Measurements from ENCODE around the gene MYCBPAP.
A peak's percentile ranks its signal among the peaks of the same experiment; 100 is the strongest.

Gene MYCBPAP

GRCh38 chr17:50558581-50558940 is 50.3 kb downstream of the MYCBPAP start:
- H3K4me1 ChIP-seq (ENCODE audit: control insufficient read depth in 1 of 2, insufficient read depth in 1 of 2, low read depth in 1 of 2, low read length in 1 of 2) = peaks cover 17 to 32% of the 10 kb centered on the region in 2 experiments
- no peak overlapping the region for H3K27ac ChIP-seq
- no peak overlapping the region for H3K4me3 ChIP-seq (ENCODE audit: low read depth in 1 of 2, low read length in 1 of 2)
- no peak for TF ChIP-seq CTCF (IDR thresholded peaks at IDR 0.05)
- no peaks in the 10 kb centered on the region for H3K9me3 ChIP-seq
- H3K36me3 ChIP-seq = no peaks in the 10 kb centered on the region
- peaks cover 72% of the 10 kb centered on the region for H3K27me3 ChIP-seq

GRCh38 chr17:50558941-50559614 is 50.8 kb downstream of the MYCBPAP start:
- TF ChIP-seq CTCF (IDR thresholded peaks at IDR 0.05) = no peak
- H3K27me3 ChIP-seq = peaks cover 77% of the 10 kb centered on the region
- no peak overlapping the region for H3K27ac ChIP-seq
- no peaks in the 10 kb centered on the region for H3K9me3 ChIP-seq
- peak overlapping the region; percentile 28 to 54 for H3K4me3 ChIP-seq (ENCODE audit: low read depth in 1 of 2, low read length in 1 of 2)
- H3K4me1 ChIP-seq (ENCODE audit: control insufficient read depth in 1 of 2, insufficient read depth in 1 of 2, low read depth in 1 of 2, low read length in 1 of 2) = peaks cover 17 to 32% of the 10 kb centered on the region in 2 experiments
- no peaks in the 10 kb centered on the region for H3K36me3 ChIP-seq

GRCh38 chr17:50559674-50560184 is 51.5 kb downstream of the MYCBPAP start:
- Histone ChIP-seq H3K9me3 (no peaks in the 10 kb centered on the region), H3K4me3 (ENCODE audit: low read depth in 1 of 2, low read length in 1 of 2) (peak overlapping the region; percentile 40 to 54), H3K27me3 (peaks cover 84% of the 10 kb centered on the region), H3K27ac (no peak overlapping the region), H3K36me3 (no peaks in the 10 kb centered on the region), H3K4me1 (ENCODE audit: control insufficient read depth in 1 of 2, insufficient read depth in 1 of 2, low read depth in 1 of 2, low read length in 1 of 2) (peaks cover 17 to 32% of the 10 kb centered on the region in 2 experiments)
- no peak for TF ChIP-seq CTCF (IDR thresholded peaks at IDR 0.05)

GRCh38 chr17:50560185-50560824 is 52.1 kb downstream of the MYCBPAP start, which contains the start of gene CACNA1G:
Gene CACNA1G (plus strand): TSS chr17:50560715. CDS start chr17:50561460, 745 bp downstream.
- H3K4me3 ChIP-seq (ENCODE audit: low read depth in 1 of 2, low read length in 1 of 2) = peak within 1 kb of the TSS; percentile 40 to 54
- H3K36me3 ChIP-seq = no peaks in the 10 kb centered on the region
- TF ChIP-seq CTCF (IDR thresholded peaks at IDR 0.05) = no peak
- H3K27ac ChIP-seq = no peak within 1 kb of the TSS
- H3K4me1 ChIP-seq (ENCODE audit: control insufficient read depth in 1 of 2, insufficient read depth in 1 of 2, low read depth in 1 of 2, low read length in 1 of 2) = peaks cover 17 to 32% of the 10 kb centered on the region in 2 experiments
- no peaks in the 10 kb centered on the region for H3K9me3 ChIP-seq
- peaks cover 90% of the 10 kb centered on the region for H3K27me3 ChIP-seq

GRCh38 chr17:50560931-50561745 is 52.9 kb downstream of the MYCBPAP start:
- Histone ChIP-seq H3K36me3 (no peaks in the 10 kb centered on the region), H3K4me3 (ENCODE audit: low read depth in 1 of 2, low read length in 1 of 2) (peak overlapping the region in 1 of 2 experiments; percentile 54), H3K9me3 (no peaks in the 10 kb centered on the region), H3K27ac (no peak overlapping the region), H3K27me3 (peaks cover 98% of the 10 kb centered on the region), H3K4me1 (ENCODE audit: control insufficient read depth in 1 of 2, insufficient read depth in 1 of 2, low read depth in 1 of 2, low read length in 1 of 2) (peaks cover 17 to 32% of the 10 kb centered on the region in 2 experiments)
- no peak for TF ChIP-seq CTCF (IDR thresholded peaks at IDR 0.05)
